ENCODE measurements around the gene KCTD15.

Gene KCTD15

GRCh38 chr19:33862981-33863380 lies 66.3 kb downstream of the KCTD15 start:
- no peak for DNase-seq

DNA sequence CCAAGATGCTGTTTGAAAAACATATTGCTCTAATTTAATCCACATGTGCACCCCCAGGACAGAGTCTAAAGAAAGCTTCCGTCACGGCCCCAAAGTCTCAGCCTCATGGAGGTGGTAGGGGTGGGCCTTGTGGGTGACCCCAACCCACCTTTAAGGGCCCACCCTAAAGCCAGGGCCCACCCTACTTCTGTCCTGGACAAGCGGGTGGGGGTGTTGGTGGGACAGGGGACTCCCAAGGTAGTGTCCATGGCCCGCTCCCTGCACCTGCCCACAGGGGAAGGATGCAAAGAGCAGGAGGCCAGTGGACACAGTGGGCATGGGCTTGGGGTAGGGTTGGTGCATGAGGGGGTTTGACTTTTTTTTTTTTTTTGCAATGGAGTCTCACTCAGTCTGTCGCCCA lies 66.8 kb downstream of the KCTD15 start:
- no peak for DNase-seq

DNA sequence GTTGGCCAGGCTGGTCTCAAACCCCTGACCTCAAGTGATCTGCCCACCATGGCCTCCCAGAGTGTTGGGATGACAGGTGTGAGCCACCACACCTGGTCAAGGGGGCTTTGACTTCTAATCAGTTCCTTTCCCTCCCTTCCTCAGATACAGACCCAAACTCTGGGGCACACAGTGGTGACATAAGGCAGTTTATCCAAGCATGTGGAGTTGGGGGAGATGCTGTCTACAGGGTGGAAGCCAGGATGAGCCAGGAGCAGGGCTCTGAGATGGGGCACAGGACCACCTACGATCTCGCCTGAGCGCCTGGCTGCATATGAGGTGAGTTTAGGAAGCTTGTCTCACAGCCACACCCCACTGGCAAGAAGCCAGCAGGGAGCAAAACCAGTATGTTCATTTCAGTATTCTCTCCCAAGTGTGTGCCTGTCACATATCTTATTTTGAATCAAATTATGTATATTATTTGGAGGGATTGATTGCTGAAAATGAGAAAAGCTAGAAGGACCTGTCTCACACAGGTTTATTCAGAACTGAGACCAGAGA lies 67.7 kb downstream of the KCTD15 start:
- no peak for DNase-seq

GRCh38 chr19:33865306-33865705 lies 68.6 kb downstream of the KCTD15 start:
- no peak for DNase-seq

Measured in cerebellar nuclear complex (tissue), 1 donor.